Measurements from ENCODE around the gene KCNMA1. TPM values are rescaled to one million over a fixed set of nuclear protein-coding genes. Genes with fewer than 3 reads are reported as not detected.

The KCNMA1 gene
- total RNA-seq, 2 donors from 2014 or later = 0.48 to 0.56 TPM

GRCh38 chr10:77231375-77231774, 406.2 kb downstream of the KCNMA1 start:
- H3K27me3 Mint-ChIP-seq = no peaks in the 10 kb centered on the region
- H3K9me3 Mint-ChIP-seq = no peaks in the 10 kb centered on the region
- no peak overlapping the region for H3K4me3 Mint-ChIP-seq
- no peaks in the 10 kb centered on the region for H3K36me3 Mint-ChIP-seq (ENCODE audit: low read depth)
- no peaks in the 10 kb centered on the region for H3K4me1 Mint-ChIP-seq
- no peak overlapping the region for H3K27ac Mint-ChIP-seq
- no peak for ATAC-seq (replicated peaks)

GRCh38 chr10:77230194-77230593, 407.4 kb downstream of the KCNMA1 start:
- Mint-ChIP-seq H3K36me3 (ENCODE audit: low read depth) (no peaks in the 10 kb centered on the region), H3K27ac (no peak overlapping the region), H3K27me3 (no peaks in the 10 kb centered on the region), H3K4me3 (no peak overlapping the region), H3K4me1 (no peaks in the 10 kb centered on the region), H3K9me3 (no peaks in the 10 kb centered on the region)
- no peak for ATAC-seq (replicated peaks)

GRCh38 chr10:77229704-77230103, 407.9 kb downstream of the KCNMA1 start:
- no peak for ATAC-seq (replicated peaks)
- H3K36me3 Mint-ChIP-seq (ENCODE audit: low read depth) = no peaks in the 10 kb centered on the region
- H3K27ac Mint-ChIP-seq = no peak overlapping the region
- no peaks in the 10 kb centered on the region for H3K4me1 Mint-ChIP-seq
- H3K4me3 Mint-ChIP-seq = no peak overlapping the region
- no peaks in the 10 kb centered on the region for H3K9me3 Mint-ChIP-seq
- no peaks in the 10 kb centered on the region for H3K27me3 Mint-ChIP-seq

- H3K9me3 Mint-ChIP-seq = no peaks in the 10 kb centered on the region
- ATAC-seq (replicated peaks) = no peak
- H3K27ac Mint-ChIP-seq = no peak overlapping the region
- no peaks in the 10 kb centered on the region for H3K36me3 Mint-ChIP-seq (ENCODE audit: low read depth)
- H3K4me1 Mint-ChIP-seq = no peaks in the 10 kb centered on the region
- H3K27me3 Mint-ChIP-seq = peaks cover 5% of the 10 kb centered on the region
- H3K4me3 Mint-ChIP-seq = no peak overlapping the region
Measured at GRCh38 chr10:77228559-77228958, 409.0 kb downstream of the KCNMA1 start.

- H3K4me1 Mint-ChIP-seq = no peaks in the 10 kb centered on the region
- no peaks in the 10 kb centered on the region for H3K9me3 Mint-ChIP-seq
- no peak for ATAC-seq (replicated peaks)
- H3K27ac Mint-ChIP-seq = no peak overlapping the region
- peaks cover 14% of the 10 kb centered on the region for H3K27me3 Mint-ChIP-seq
- H3K36me3 Mint-ChIP-seq (ENCODE audit: low read depth) = no peaks in the 10 kb centered on the region
- no peak overlapping the region for H3K4me3 Mint-ChIP-seq
Measured at GRCh38 chr10:77226853-77227565, 410.6 kb downstream of the KCNMA1 start.

GRCh38 chr10:77226452-77226851, 411.2 kb downstream of the KCNMA1 start:
- Mint-ChIP-seq H3K27me3 (peaks cover 15% of the 10 kb centered on the region), H3K27ac (no peak overlapping the region), H3K36me3 (ENCODE audit: low read depth) (no peaks in the 10 kb centered on the region), H3K9me3 (no peaks in the 10 kb centered on the region), H3K4me3 (no peak overlapping the region), H3K4me1 (no peaks in the 10 kb centered on the region)
- no peak for ATAC-seq (replicated peaks)

- no peak for ATAC-seq (replicated peaks)
- Mint-ChIP-seq H3K27ac (no peak overlapping the region), H3K4me1 (no peaks in the 10 kb centered on the region), H3K9me3 (no peaks in the 10 kb centered on the region), H3K36me3 (ENCODE audit: low read depth) (no peaks in the 10 kb centered on the region), H3K27me3 (peaks cover 17% of the 10 kb centered on the region), H3K4me3 (no peak overlapping the region)
Measured at GRCh38 chr10:77226020-77226419, 411.6 kb downstream of the KCNMA1 start.

- no peaks in the 10 kb centered on the region for H3K9me3 Mint-ChIP-seq
- no peaks in the 10 kb centered on the region for H3K4me1 Mint-ChIP-seq
- H3K27ac Mint-ChIP-seq = no peak overlapping the region
- H3K36me3 Mint-ChIP-seq (ENCODE audit: low read depth) = no peaks in the 10 kb centered on the region
- H3K4me3 Mint-ChIP-seq = no peak overlapping the region
- ATAC-seq (replicated peaks) = no peak
- peaks cover 22% of the 10 kb centered on the region for H3K27me3 Mint-ChIP-seq
Measured at GRCh38 chr10:77223526-77224460, 413.8 kb downstream of the KCNMA1 start.

- H3K36me3 Mint-ChIP-seq (ENCODE audit: low read depth) = no peaks in the 10 kb centered on the region
- peaks cover 22% of the 10 kb centered on the region for H3K27me3 Mint-ChIP-seq
- no peaks in the 10 kb centered on the region for H3K9me3 Mint-ChIP-seq
- no peak for ATAC-seq (replicated peaks)
- H3K4me3 Mint-ChIP-seq = no peak overlapping the region
- no peak overlapping the region for H3K27ac Mint-ChIP-seq
- no peaks in the 10 kb centered on the region for H3K4me1 Mint-ChIP-seq
Measured at GRCh38 chr10:77220150-77220549, 417.5 kb downstream of the KCNMA1 start.

GRCh38 chr10:77219046-77219445, 418.6 kb downstream of the KCNMA1 start:
- no peaks in the 10 kb centered on the region for H3K9me3 Mint-ChIP-seq
- no peaks in the 10 kb centered on the region for H3K4me1 Mint-ChIP-seq
- no peak overlapping the region for H3K4me3 Mint-ChIP-seq
- peaks cover 22% of the 10 kb centered on the region for H3K27me3 Mint-ChIP-seq
- ATAC-seq (replicated peaks) = no peak
- H3K36me3 Mint-ChIP-seq (ENCODE audit: low read depth) = no peaks in the 10 kb centered on the region
- H3K27ac Mint-ChIP-seq = no peak overlapping the region

- Mint-ChIP-seq H3K27me3 (no peaks in the 10 kb centered on the region), H3K4me3 (no peak overlapping the region), H3K27ac (no peak overlapping the region), H3K36me3 (ENCODE audit: low read depth) (no peaks in the 10 kb centered on the region), H3K9me3 (no peaks in the 10 kb centered on the region), H3K4me1 (no peaks in the 10 kb centered on the region)
- no peak for ATAC-seq (replicated peaks)
Measured at GRCh38 chr10:77214799-77215198, 422.8 kb downstream of the KCNMA1 start.

GRCh38 chr10:77212632-77213031, 425.0 kb downstream of the KCNMA1 start:
- no peak for ATAC-seq (replicated peaks)
- Mint-ChIP-seq H3K4me3 (no peak overlapping the region), H3K27me3 (peaks cover 4% of the 10 kb centered on the region), H3K36me3 (ENCODE audit: low read depth) (no peaks in the 10 kb centered on the region), H3K27ac (no peak overlapping the region), H3K4me1 (no peaks in the 10 kb centered on the region), H3K9me3 (no peaks in the 10 kb centered on the region)

- H3K4me3 Mint-ChIP-seq = no peak overlapping the region
- no peak for ATAC-seq (replicated peaks)
- H3K36me3 Mint-ChIP-seq (ENCODE audit: low read depth) = no peaks in the 10 kb centered on the region
- no peaks in the 10 kb centered on the region for H3K4me1 Mint-ChIP-seq
- H3K27ac Mint-ChIP-seq = no peak overlapping the region
- H3K27me3 Mint-ChIP-seq = peaks cover 8% of the 10 kb centered on the region
- no peaks in the 10 kb centered on the region for H3K9me3 Mint-ChIP-seq
Measured at GRCh38 chr10:77210645-77211044, 427.0 kb downstream of the KCNMA1 start.

GRCh38 chr10:77208684-77209256, 428.8 kb downstream of the KCNMA1 start:
- ATAC-seq (replicated peaks) = no peak
- Mint-ChIP-seq H3K36me3 (ENCODE audit: low read depth) (no peaks in the 10 kb centered on the region), H3K27ac (no peak overlapping the region)

GRCh38 chr10:77207828-77208185, 429.8 kb downstream of the KCNMA1 start:
- Mint-ChIP-seq H3K36me3 (ENCODE audit: low read depth) (no peaks in the 10 kb centered on the region), H3K4me3 (no peak overlapping the region), H3K27ac (no peak overlapping the region), H3K27me3 (peaks cover 20% of the 10 kb centered on the region), H3K9me3 (no peaks in the 10 kb centered on the region), H3K4me1 (no peaks in the 10 kb centered on the region)
- ATAC-seq (replicated peaks) = no peak

More at GRCh38 chr10:77208684-77209256, 428.8 kb downstream of the KCNMA1 start:
- Mint-ChIP-seq H3K27me3 (peaks cover 16% of the 10 kb centered on the region), H3K9me3 (no peaks in the 10 kb centered on the region), H3K4me1 (no peaks in the 10 kb centered on the region), H3K4me3 (no peak overlapping the region)

Measured in activated T-helper 17 cell treated with anti-CD3 and anti-CD28 coated beads, Interleukin-2, amount 50 U/mL, for 72 hours (primary cell).